ENCODE measurements around the gene METTL17. TPM values are rescaled to one million over a fixed set of nuclear protein-coding genes. Genes with fewer than 3 reads are reported as not detected.
A peak's percentile ranks its signal among the peaks of the same experiment; 100 is the strongest.
"Not testable (repeated sequence)": the region's sequence is repeated elsewhere in the genome, so short reads cannot be mapped to it uniquely, and the experiment has no call there.

METTL17 gene
- total RNA-seq, 2 donors from 2014 or later, result 65.1 to 80.2 TPM

- 51 to 52% methylated on average over 5 to 7 of the region's 10 CpGs for WGBS, 2 experiments (ENCODE audit: insufficient coverage in 1 of 2, insufficient read length in 1 of 2)
- no peak overlapping the region for H3K4me3 Mint-ChIP-seq
- Histone ChIP-seq H3K4me1 (ENCODE audit: control insufficient read depth, insufficient read depth, low read length) (peaks cover 4% of the 10 kb centered on the region), H3K27me3 (ENCODE audit: control insufficient read depth, insufficient read depth, low read length, poor library complexity, severe bottlenecking) (peaks cover 8% of the 10 kb centered on the region), H3K4me3 (ENCODE audit: low read length) (peak overlapping the region; percentile 31), H3K9me3 (ENCODE audit: control insufficient read depth, low read length) (no peaks in the 10 kb centered on the region), H3K27ac (ENCODE audit: low read depth, low read length) (peak overlapping the region; percentile 48), H3K36me3 (ENCODE audit: control insufficient read depth, insufficient read depth, low read length) (no peaks in the 10 kb centered on the region), H3K9ac (ENCODE audit: extremely low read depth, low read length, poor library complexity, severe bottlenecking) (no peak overlapping the region)
- H3K4me1 Mint-ChIP-seq, result peaks cover 27% of the 10 kb centered on the region
- no peaks in the 10 kb centered on the region for H3K36me3 Mint-ChIP-seq (ENCODE audit: low read depth)
- DNase-seq, result peak; percentile 85
- TF ChIP-seq CTCF (conservative IDR thresholded peaks at IDR 0.05), result no peak
- H3K9me3 Mint-ChIP-seq, result no peaks in the 10 kb centered on the region
- peaks cover 30% of the 10 kb centered on the region for H3K27me3 Mint-ChIP-seq (ENCODE audit: insufficient read depth)
- H3K27ac Mint-ChIP-seq, result peak overlapping the region; percentile 2
These were observed 49.0 kb downstream of the METTL17 start for GRCh38 chr14:21038441-21039422.

GRCh38 chr14:21039585-21040369 is 50.0 kb downstream of the METTL17 start:
- Mint-ChIP-seq H3K27ac (no peak overlapping the region), H3K4me3 (no peak overlapping the region), H3K9me3 (no peaks in the 10 kb centered on the region), H3K36me3 (ENCODE audit: low read depth) (no peaks in the 10 kb centered on the region), H3K4me1 (peaks cover 27% of the 10 kb centered on the region), H3K27me3 (ENCODE audit: insufficient read depth) (peaks cover 30% of the 10 kb centered on the region)
- Histone ChIP-seq H3K9me3 (ENCODE audit: control insufficient read depth, low read length) (no peaks in the 10 kb centered on the region), H3K36me3 (ENCODE audit: control insufficient read depth, insufficient read depth, low read length) (no peaks in the 10 kb centered on the region), H3K27ac (ENCODE audit: low read depth, low read length) (no peak overlapping the region), H3K9ac (ENCODE audit: extremely low read depth, low read length, poor library complexity, severe bottlenecking) (no peak overlapping the region), H3K4me1 (ENCODE audit: control insufficient read depth, insufficient read depth, low read length) (peaks cover 4% of the 10 kb centered on the region), H3K4me3 (ENCODE audit: low read length) (no peak overlapping the region), H3K27me3 (ENCODE audit: control insufficient read depth, insufficient read depth, low read length, poor library complexity, severe bottlenecking) (peaks cover 8% of the 10 kb centered on the region)
- peak; percentile 84 for TF ChIP-seq CTCF (conservative IDR thresholded peaks at IDR 0.05)
- DNase-seq, result peak; percentile 79
- 64 to 81% methylated on average over 6 to 8 of the region's 8 CpGs for WGBS, 2 experiments (ENCODE audit: insufficient coverage in 1 of 2, insufficient read length in 1 of 2)

- no peak overlapping the region for H3K4me3 Mint-ChIP-seq
- H3K27me3 Mint-ChIP-seq (ENCODE audit: insufficient read depth), result peaks cover 27% of the 10 kb centered on the region
- TF ChIP-seq CTCF (conservative IDR thresholded peaks at IDR 0.05), result no peak
- DNase-seq, result no peak
- 79% methylated on average over 7 to 8 of the region's 8 CpGs for WGBS, 2 experiments (ENCODE audit: insufficient coverage in 1 of 2, insufficient read length in 1 of 2)
- Histone ChIP-seq H3K9ac (ENCODE audit: extremely low read depth, low read length, poor library complexity, severe bottlenecking) (no peak overlapping the region), H3K4me3 (ENCODE audit: low read length) (no peak overlapping the region), H3K9me3 (ENCODE audit: control insufficient read depth, low read length) (no peaks in the 10 kb centered on the region), H3K36me3 (ENCODE audit: control insufficient read depth, insufficient read depth, low read length) (no peaks in the 10 kb centered on the region), H3K4me1 (ENCODE audit: control insufficient read depth, insufficient read depth, low read length) (peaks cover 4% of the 10 kb centered on the region), H3K27me3 (ENCODE audit: control insufficient read depth, insufficient read depth, low read length, poor library complexity, severe bottlenecking) (peaks cover 8% of the 10 kb centered on the region), H3K27ac (ENCODE audit: low read depth, low read length) (no peak overlapping the region)
- H3K4me1 Mint-ChIP-seq, result peaks cover 27% of the 10 kb centered on the region
- no peaks in the 10 kb centered on the region for H3K9me3 Mint-ChIP-seq
- H3K36me3 Mint-ChIP-seq (ENCODE audit: low read depth), result no peaks in the 10 kb centered on the region
- H3K27ac Mint-ChIP-seq, result no peak overlapping the region
These were observed 50.7 kb downstream of the METTL17 start for GRCh38 chr14:21040370-21040925.

GRCh38 chr14:21040941-21041340 is 51.2 kb downstream of the METTL17 start:
- not testable (repeated sequence) for H3K27me3 ChIP-seq (ENCODE audit: control insufficient read depth, insufficient read depth, low read length, poor library complexity, severe bottlenecking); H3K9me3 ChIP-seq (ENCODE audit: control insufficient read depth, low read length); H3K9me3 Mint-ChIP-seq; H3K36me3 Mint-ChIP-seq (ENCODE audit: low read depth); H3K27ac ChIP-seq (ENCODE audit: low read depth, low read length); H3K4me1 ChIP-seq (ENCODE audit: control insufficient read depth, insufficient read depth, low read length); H3K4me3 Mint-ChIP-seq; H3K9ac ChIP-seq (ENCODE audit: extremely low read depth, low read length, poor library complexity, severe bottlenecking); H3K27ac Mint-ChIP-seq; H3K36me3 ChIP-seq (ENCODE audit: control insufficient read depth, insufficient read depth, low read length); DNase-seq; H3K4me3 ChIP-seq (ENCODE audit: low read length)
- H3K4me1 Mint-ChIP-seq, result peaks cover 27% of the 10 kb centered on the region
- WGBS, 2 experiments (ENCODE audit: insufficient coverage in 1 of 2, insufficient read length in 1 of 2), result 91 to 93% methylated on average over 3 of the region's 3 CpGs
- H3K27me3 Mint-ChIP-seq (ENCODE audit: insufficient read depth), result peaks cover 27% of the 10 kb centered on the region
